Gastroesophageal sphincter (tissue), 3 donors: Measurements from ENCODE around the gene KCNMB3.

Source experiments
- CTCF ChIP-seq, 4 experiments: fragments of 200-600 bp in 2 of 4; fragments of 450-650 bp in 2 of 4; sonication (generic) in 1 of 4; IDR thresholded peaks; one replicate each; pipeline ENCODE4 v1.5.1; 2017 to 2019; ENCODE audit warnings: antibody characterized with exemption in 4 of 4, mild to moderate bottlenecking in 2 of 4, moderate library complexity in 2 of 4
- EP300 ChIP-seq: sonication (generic); formaldehyde crosslinking; IDR thresholded peaks from one replicate; pipeline ENCODE4 v1.6.1; 2017; ENCODE audit warnings: antibody characterized with exemption, mild to moderate bottlenecking
- POLR2A ChIP-seq, 2 donors: fragments of 450-650 bp; IDR thresholded peaks; one replicate each; pipeline ENCODE4 v1.6.1; 2017; ENCODE audit warnings: antibody characterized with exemption in 2 of 2, mild to moderate bottlenecking in 2 of 2, moderate library complexity in 1 of 2
- POLR2AphosphoS5 ChIP-seq: sonication (generic); formaldehyde crosslinking; IDR thresholded peaks from one replicate; pipeline ENCODE4 v1.6.1; 2017; ENCODE audit warnings: antibody characterized with exemption

- no peak for TF ChIP-seq EP300
- TF ChIP-seq CTCF (IDR thresholded peaks at IDR 0.05): no peak
- TF ChIP-seq POLR2A (IDR thresholded peaks at IDR 0.05): no peak
- TF ChIP-seq POLR2AphosphoS5: no peak
Observed at GRCh38 chr3:179289295-179289694, 38.4 kb upstream of the KCNMB3 start.
